Keratinocyte (primary cell): ENCODE measurements around the gene TSPEAR.

Experiments
- EZH2 ChIP-seq: IDR thresholded peaks from one replicate; pipeline ENCODE4 v1.6.1; 2012; ENCODE audit warnings: inconsistent platforms, mild to moderate bottlenecking, low read length, moderate library complexity
- TF ChIP-seq, protein P1 (sequence below), 3 experiments: IDR thresholded peaks in 1 of 3; conservative IDR thresholded peaks in 1 of 3; optimal IDR thresholded peaks in 1 of 3; 2 replicates in 2 of 3; 3 replicates in 1 of 3; pipeline versions ENCODE3 to v1.5.1; 2011; ENCODE audit warnings: low read length in 3 of 3, mild to moderate bottlenecking in 3 of 3, moderate library complexity in 2 of 3, control low read depth in 1 of 3, inconsistent platforms in 1 of 3; ENCODE audit not compliant: insufficient read depth in 2 of 3; ENCODE audit errors: extremely low read depth in 1 of 3

DNA sequence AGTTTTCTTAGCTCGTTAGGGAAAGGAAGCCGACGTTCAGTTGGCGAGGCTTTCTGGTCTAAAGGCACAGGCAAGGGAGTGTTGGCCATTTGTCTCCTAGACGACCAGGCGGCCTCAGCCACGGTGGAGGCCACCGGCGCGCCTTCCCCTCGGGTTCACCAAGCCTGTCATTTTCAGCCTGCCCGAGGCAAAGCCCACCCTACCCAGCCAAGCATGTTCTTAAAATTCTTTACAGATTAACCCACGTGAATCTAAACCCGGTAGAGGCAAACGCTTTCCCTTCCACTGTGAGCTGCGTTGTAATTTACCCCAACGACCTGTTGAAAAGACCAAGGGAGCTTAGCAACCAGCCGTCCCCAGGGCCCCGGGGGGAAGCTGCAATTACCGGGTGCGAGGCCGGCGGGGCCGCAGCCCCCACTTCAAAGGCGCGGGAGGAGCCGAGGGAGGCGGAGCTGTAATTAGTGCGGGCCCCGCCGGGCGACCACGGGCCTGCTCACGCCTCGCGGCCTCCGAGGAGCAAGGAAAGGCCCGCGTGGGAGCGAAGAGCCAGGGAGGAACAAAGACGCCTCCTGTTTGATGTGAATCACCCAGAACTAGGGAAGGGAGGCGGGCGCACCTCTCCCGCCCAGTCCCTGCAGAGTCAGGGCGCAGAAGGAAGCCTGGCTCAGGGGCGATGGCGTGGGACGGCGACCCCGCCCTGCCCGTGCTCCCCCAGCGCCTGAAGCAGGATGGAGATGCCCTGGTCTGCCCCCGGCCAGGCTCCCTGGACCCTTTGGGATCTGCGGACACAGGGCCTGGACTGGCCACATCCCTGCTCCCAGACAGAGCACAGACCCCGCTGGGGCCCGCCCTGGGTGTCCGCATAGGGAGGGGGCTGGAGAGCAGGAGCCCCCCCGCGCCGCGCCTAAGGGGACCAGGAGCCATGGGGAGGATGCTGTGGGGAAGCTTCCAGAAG, 12.1 kb upstream of the TSPEAR start:
- TF ChIP-seq, protein P1, sequence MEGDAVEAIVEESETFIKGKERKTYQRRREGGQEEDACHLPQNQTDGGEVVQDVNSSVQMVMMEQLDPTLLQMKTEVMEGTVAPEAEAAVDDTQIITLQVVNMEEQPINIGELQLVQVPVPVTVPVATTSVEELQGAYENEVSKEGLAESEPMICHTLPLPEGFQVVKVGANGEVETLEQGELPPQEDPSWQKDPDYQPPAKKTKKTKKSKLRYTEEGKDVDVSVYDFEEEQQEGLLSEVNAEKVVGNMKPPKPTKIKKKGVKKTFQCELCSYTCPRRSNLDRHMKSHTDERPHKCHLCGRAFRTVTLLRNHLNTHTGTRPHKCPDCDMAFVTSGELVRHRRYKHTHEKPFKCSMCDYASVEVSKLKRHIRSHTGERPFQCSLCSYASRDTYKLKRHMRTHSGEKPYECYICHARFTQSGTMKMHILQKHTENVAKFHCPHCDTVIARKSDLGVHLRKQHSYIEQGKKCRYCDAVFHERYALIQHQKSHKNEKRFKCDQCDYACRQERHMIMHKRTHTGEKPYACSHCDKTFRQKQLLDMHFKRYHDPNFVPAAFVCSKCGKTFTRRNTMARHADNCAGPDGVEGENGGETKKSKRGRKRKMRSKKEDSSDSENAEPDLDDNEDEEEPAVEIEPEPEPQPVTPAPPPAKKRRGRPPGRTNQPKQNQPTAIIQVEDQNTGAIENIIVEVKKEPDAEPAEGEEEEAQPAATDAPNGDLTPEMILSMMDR (optimal IDR thresholded peaks at IDR 0.05 in 1 of 3, IDR thresholded peaks at IDR 0.05 in 1 of 3, conservative IDR thresholded peaks at IDR 0.05 in 1 of 3; ENCODE audit: extremely low read depth in 1 of 3, insufficient read depth in 2 of 3, low read length in 3 of 3), result no peak
- TF ChIP-seq EZH2, result no peak
